ENCODE results near the gene ASIC4.
A peak's percentile ranks its signal among the peaks of the same experiment; 100 is the strongest.

ASIC4 gene

DNA sequence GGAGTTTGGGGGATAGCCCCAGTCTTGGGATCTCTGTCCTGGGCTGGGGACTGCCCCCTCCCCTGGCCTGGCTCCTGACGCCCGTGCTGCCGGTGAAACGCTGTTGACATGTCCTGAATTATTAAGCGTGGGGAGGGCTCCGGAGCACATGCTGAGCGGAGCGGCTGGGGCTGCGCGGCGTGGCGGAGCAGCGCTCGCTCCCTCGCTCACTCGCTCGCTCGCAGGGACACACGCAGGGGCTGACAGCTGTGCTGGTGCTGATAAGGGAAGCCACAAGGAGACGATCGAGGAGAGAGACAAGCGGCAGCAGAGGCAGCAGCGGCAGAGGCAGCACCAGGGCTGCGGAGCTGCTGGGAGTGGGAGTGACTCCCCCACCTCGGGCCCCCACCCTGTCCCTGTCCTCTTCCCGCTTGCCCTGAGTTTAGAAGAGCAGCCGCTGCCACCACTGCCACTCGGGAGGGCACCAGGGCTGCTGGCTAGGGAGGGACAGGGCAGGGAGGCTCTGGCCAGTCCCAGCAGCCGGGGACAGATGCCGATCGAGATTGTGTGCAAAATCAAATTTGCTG lies at the start of gene ASIC4:
TSS of gene ASIC4 (plus strand) at position 287 of the 566 bp plus-strand sequence. CDS start at position 530, 243 bp downstream.
- DNase-seq (ENCODE audit: low read depth in 1 of 2, low spot score in 1 of 2), result no peak
- in situ Hi-C loops (cut with HindIII; ENCODE audit: low pct_unique_long_range_greater_than_20kb, low sequenced_read_pairs), result no loop called here
- no peak for TF ChIP-seq JUND (IDR thresholded peaks at IDR 0.05; ENCODE audit: low read depth)

DNA sequence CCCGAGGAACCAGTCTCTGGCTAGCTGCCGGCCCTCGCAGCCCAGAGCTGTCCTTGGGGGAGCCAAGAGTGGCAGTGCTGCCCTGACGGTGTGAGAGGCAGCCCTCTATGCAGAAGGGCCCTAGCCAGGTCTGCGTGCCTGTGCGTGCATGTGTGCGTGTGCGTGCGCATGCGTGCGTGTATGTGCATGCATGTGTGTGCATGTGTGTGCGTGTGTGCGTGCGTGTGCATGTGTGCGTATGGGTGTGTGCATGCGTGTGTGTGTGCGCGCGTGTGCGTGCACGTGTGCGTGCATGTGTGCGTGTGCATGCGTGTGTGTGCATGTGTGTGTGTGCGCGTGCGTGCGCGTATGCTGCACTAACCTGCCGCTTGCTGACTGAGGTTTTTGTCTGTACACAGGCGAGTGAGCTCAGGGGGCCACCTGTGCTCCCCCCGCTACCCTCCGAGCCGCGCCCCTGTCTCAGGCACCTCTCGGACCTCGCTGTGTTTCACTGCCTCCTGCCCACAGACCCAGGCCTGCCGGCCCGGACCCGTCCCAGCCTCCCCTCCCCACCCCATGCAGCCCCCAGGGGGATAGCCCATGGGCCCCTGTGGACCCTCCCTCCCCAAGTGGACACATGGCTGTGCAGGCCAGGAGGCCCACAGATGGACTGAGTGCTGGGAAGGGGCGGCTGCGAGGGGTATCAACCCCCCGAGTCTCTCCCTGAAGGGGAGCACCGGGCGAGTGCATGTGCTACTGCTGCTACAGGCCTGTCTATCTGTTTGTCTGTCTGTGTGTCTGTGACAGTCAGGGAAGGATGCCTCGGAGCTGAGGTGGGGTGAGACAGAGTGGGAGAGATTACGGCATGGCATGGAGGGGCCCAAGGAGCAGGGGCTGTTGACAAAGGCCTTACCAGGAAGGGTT lies 48.4 kb upstream of the ASIC4 start:
- in situ Hi-C loops (cut with HindIII; ENCODE audit: low pct_unique_long_range_greater_than_20kb, low sequenced_read_pairs), result no loop called here
- TF ChIP-seq JUND (IDR thresholded peaks at IDR 0.05; ENCODE audit: low read depth), result no peak
- no peak for DNase-seq (ENCODE audit: low read depth in 1 of 2, low spot score in 1 of 2)

- no peak for DNase-seq (ENCODE audit: low read depth in 1 of 2, low spot score in 1 of 2)
- in situ Hi-C loops (cut with HindIII; ENCODE audit: low pct_unique_long_range_greater_than_20kb, low sequenced_read_pairs), result no loop called here
- no peak for TF ChIP-seq JUND (IDR thresholded peaks at IDR 0.05; ENCODE audit: low read depth)
Measured at GRCh38 chr2:219466816-219467735, 47.2 kb upstream of the ASIC4 start.

GRCh38 chr2:219467736-219468075 lies 46.6 kb upstream of the ASIC4 start:
- in situ Hi-C loops (cut with HindIII; ENCODE audit: low pct_unique_long_range_greater_than_20kb, low sequenced_read_pairs), result no loop called here
- no peak for TF ChIP-seq JUND (IDR thresholded peaks at IDR 0.05; ENCODE audit: low read depth)
- DNase-seq (ENCODE audit: low read depth in 1 of 2, low spot score in 1 of 2), result peak; percentile 38 to 44

GRCh38 chr2:219468410-219469185 lies 45.7 kb upstream of the ASIC4 start:
- TF ChIP-seq JUND (IDR thresholded peaks at IDR 0.05; ENCODE audit: low read depth), result no peak
- in situ Hi-C loops (cut with HindIII; ENCODE audit: low pct_unique_long_range_greater_than_20kb, low sequenced_read_pairs), result no loop called here

DNA sequence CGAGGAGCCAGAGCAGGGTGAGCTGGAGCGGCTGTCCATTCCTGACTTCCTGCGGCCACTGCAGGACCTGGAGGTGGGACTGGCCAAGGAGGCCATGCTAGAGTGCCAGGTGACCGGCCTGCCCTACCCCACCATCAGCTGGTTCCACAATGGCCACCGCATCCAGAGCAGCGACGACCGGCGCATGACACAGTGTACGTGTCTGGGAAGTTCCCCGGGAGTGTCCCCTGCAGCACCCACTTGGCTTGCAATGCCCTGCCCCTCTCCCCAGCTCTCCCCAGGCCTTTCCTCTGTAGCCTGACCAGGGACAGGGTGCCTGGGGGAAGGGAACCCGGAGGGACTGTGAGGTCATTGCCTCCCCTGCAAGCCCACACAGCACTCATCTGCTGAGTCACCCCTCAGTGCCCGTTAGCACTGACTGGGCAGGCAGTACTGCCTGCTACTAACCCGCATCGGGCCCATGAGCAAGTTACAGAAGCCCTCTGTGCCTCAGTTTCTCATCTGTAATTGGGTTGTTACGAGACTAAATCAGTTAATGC lies 45.0 kb upstream of the ASIC4 start:
- no peak for TF ChIP-seq JUND (IDR thresholded peaks at IDR 0.05; ENCODE audit: low read depth)
- DNase-seq (ENCODE audit: low read depth in 1 of 2, low spot score in 1 of 2), result no peak
- in situ Hi-C loops (cut with HindIII; ENCODE audit: low pct_unique_long_range_greater_than_20kb, low sequenced_read_pairs), result no loop called here

More at GRCh38 chr2:219468410-219469185, 45.7 kb upstream of the ASIC4 start:
- no peak for DNase-seq (ENCODE audit: low read depth in 1 of 2, low spot score in 1 of 2)

DNA sequence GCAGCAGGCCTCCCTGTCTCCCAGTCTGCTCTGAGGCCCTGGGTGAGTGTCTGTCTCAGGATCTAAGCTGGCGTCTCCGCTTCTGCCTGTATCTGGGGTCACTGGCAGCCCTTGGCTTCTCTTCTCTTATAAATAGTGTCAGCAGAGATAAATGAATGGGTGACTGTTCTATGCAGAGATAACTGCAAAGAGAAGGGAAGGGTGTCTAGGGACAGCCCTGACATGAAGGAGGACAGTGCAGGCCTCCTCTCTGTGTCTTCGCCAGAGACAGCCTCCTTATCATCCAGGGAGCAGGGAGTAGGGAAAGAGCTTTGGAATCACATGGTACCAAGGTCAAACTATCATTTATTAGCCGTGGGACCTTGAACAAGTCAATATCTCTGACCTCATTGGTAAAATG lies 43.9 kb upstream of the ASIC4 start:
- TF ChIP-seq JUND (IDR thresholded peaks at IDR 0.05; ENCODE audit: low read depth), result no peak
- no peak for DNase-seq (ENCODE audit: low read depth in 1 of 2, low spot score in 1 of 2)
- in situ Hi-C loops (cut with HindIII; ENCODE audit: low pct_unique_long_range_greater_than_20kb, low sequenced_read_pairs), result no loop called here

GRCh38 chr2:219471476-219472371 lies 42.6 kb upstream of the ASIC4 start:
- no peak for TF ChIP-seq JUND (IDR thresholded peaks at IDR 0.05; ENCODE audit: low read depth)
- in situ Hi-C loops (cut with HindIII; ENCODE audit: low pct_unique_long_range_greater_than_20kb, low sequenced_read_pairs), result no loop called here
- no peak for DNase-seq (ENCODE audit: low read depth in 1 of 2, low spot score in 1 of 2)

GRCh38 chr2:219472629-219473187 lies 41.6 kb upstream of the ASIC4 start:
- TF ChIP-seq JUND (IDR thresholded peaks at IDR 0.05; ENCODE audit: low read depth), result no peak
- in situ Hi-C loops (cut with HindIII; ENCODE audit: low pct_unique_long_range_greater_than_20kb, low sequenced_read_pairs), result no loop called here
- no peak for DNase-seq (ENCODE audit: low read depth in 1 of 2, low spot score in 1 of 2)

- DNase-seq (ENCODE audit: low read depth in 1 of 2, low spot score in 1 of 2), result no peak
- in situ Hi-C loops (cut with HindIII; ENCODE audit: low pct_unique_long_range_greater_than_20kb, low sequenced_read_pairs), result no loop called here
Measured at GRCh38 chr2:219473511-219473910, 40.8 kb upstream of the ASIC4 start.

More at GRCh38 chr2:219473511-219473910, 40.8 kb upstream of the ASIC4 start:
- no peak for TF ChIP-seq JUND (IDR thresholded peaks at IDR 0.05; ENCODE audit: low read depth)

Measured in T47D (cell line).